Central memory CD8-positive, alpha-beta T cell (primary cell): Measurements from ENCODE around the gene DHDDS.
"Not testable (repeated sequence)": the region's sequence is repeated elsewhere in the genome, so short reads cannot be mapped to it uniquely, and the experiment has no call there.

Experiments
- ATAC-seq: fragments of 150-1000 bp; cut with Tn5 transposase; replicated peaks from 2 replicates; pipeline ENCODE4 v1.10.0; 2022; ENCODE audit warnings: mild to moderate bottlenecking, moderate FRiP score, moderate number of reproducible peaks; ENCODE audit not compliant: poor library complexity, severe bottlenecking; ENCODE audit errors: extremely low read depth
- DNase-seq, 2 donors: peaks; one replicate each; pipeline ENCODE4 v3.0.0; 2021; ENCODE audit warnings: low spot score in 2 of 2
- H3K27ac Mint-ChIP-seq: one replicate; pipeline ENCODE4 v1.8.0; 2022; ENCODE audit warnings: low read depth, mild to moderate bottlenecking, moderate library complexity, mixed read lengths
- H3K27me3 Mint-ChIP-seq: one replicate; pipeline ENCODE4 v1.8.0; 2022; ENCODE audit warnings: mixed read lengths
- H3K36me3 Mint-ChIP-seq: one replicate; pipeline ENCODE4 v1.8.0; 2022; ENCODE audit warnings: mild to moderate bottlenecking, moderate library complexity, mixed read lengths; ENCODE audit not compliant: insufficient read depth
- H3K4me1 Mint-ChIP-seq: one replicate; pipeline ENCODE4 v1.8.0; 2022; ENCODE audit warnings: mixed read lengths
- H3K4me3 Mint-ChIP-seq: one replicate; pipeline ENCODE4 v1.8.0; 2022; ENCODE audit warnings: mild to moderate bottlenecking, moderate library complexity, mixed read lengths
- H3K9me3 Mint-ChIP-seq: one replicate; pipeline ENCODE4 v1.8.0; 2022; ENCODE audit warnings: mixed read lengths

The DHDDS gene, protein sequence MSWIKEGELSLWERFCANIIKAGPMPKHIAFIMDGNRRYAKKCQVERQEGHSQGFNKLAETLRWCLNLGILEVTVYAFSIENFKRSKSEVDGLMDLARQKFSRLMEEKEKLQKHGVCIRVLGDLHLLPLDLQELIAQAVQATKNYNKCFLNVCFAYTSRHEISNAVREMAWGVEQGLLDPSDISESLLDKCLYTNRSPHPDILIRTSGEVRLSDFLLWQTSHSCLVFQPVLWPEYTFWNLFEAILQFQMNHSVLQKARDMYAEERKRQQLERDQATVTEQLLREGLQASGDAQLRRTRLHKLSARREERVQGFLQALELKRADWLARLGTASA

DNA sequence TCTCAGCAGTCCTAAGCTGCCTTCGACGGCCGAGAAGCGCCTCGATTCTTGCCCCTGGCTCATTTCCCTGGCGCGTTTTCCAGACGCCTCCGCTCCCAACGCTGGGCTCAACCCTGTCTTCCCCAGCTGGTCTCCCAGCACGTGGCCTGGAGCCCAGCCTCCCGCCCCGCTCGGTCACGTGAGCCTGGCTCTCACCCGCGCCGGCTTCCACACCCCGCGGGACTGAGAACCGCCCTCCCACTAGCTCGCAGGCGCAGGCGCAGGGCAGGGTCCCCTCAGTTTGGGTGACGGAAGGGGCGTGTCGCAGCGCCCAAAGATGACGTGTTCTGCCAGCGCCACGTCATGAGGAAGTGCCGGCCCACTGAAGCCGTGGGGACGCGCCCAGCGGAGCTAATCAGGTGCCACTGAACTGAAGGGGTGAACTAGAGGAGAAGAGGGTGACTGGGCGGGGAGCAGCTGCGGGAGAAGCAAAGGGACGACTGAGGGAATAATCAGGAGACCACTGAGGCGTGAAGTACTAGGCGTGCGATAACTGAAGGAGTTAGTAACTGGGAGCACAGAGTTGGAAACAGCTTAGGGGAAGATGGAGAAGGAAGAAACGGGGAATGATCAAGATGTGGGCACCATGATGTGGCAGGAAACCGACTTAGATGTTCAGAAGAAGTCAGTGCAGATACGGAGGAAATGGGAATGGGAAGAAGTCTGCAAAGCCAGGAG is at the start of gene DHDDS:
TSS of gene DHDDS (plus strand) at position 343 of the 717 bp plus-strand sequence. CDS start 625 bp downstream, outside the sequence.
- ATAC-seq, result peak; percentile 98
- peak within 1 kb of the TSS; percentile 96 for H3K27ac Mint-ChIP-seq
- DNase-seq, result peak; percentile 94 to 97
- no peaks in the 10 kb centered on the region for H3K9me3 Mint-ChIP-seq
- peaks cover 12% of the 10 kb centered on the region for H3K36me3 Mint-ChIP-seq
- H3K4me3 Mint-ChIP-seq, result peak within 1 kb of the TSS; percentile 90
- H3K4me1 Mint-ChIP-seq, result peaks cover 19% of the 10 kb centered on the region
- peaks cover 8% of the 10 kb centered on the region for H3K27me3 Mint-ChIP-seq

DNA sequence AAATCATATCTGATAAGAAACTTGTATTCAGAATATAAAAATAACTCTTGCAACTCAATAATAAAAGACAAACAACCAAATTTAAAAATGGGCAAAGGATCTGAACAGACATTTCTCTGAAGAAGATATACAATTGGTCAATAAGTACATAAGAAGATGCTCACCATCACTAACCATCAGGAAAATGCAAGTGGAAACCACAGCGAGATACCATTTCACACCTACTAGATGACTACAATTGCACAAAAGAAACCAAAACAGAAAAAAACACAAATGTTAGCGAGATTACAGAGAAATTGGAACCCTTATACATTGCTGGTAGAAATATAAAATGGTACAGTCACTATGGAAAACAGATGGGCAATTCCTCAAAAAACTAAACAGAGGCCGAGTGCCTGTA is 48.0 kb upstream of the DHDDS start:
- H3K4me1 Mint-ChIP-seq, result peaks cover 35% of the 10 kb centered on the region
- H3K4me3 Mint-ChIP-seq, result peak overlapping the region; percentile 60
- peaks cover 8% of the 10 kb centered on the region for H3K27me3 Mint-ChIP-seq
- DNase-seq, result no peak
- H3K9me3 Mint-ChIP-seq, result no peaks in the 10 kb centered on the region
- peaks cover 5% of the 10 kb centered on the region for H3K36me3 Mint-ChIP-seq
- ATAC-seq, result peak; percentile 58
- peak overlapping the region; percentile 24 for H3K27ac Mint-ChIP-seq

GRCh38 chr1:26385063-26385462 is 47.1 kb upstream of the DHDDS start:
- not testable (repeated sequence) for ATAC-seq, H3K9me3 Mint-ChIP-seq, H3K36me3 Mint-ChIP-seq, DNase-seq
- Mint-ChIP-seq H3K4me3 (peak overlapping the region; percentile 18), H3K27me3 (peaks cover 10% of the 10 kb centered on the region), H3K4me1 (peaks cover 35% of the 10 kb centered on the region), H3K27ac (peak overlapping the region; percentile 83)

DNA sequence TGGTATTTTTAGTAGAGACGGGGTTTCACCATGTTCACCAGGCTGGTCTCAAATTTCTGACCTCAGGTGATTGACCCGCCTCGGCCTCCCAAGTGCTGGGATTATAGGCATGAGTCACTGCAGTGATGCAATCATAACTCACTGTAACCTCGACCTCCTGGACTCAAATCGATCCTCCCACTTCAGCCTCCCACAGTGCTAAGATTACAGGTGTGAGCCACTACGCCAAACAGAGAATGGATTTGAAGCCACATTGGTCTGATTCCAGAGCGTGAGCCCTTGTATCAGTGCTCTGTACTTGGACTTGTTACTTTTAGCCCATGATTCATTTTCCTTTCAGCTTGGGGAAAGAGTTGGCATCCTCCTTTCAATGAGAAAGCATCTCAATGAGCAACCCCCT is 44.7 kb upstream of the DHDDS start:
- Mint-ChIP-seq H3K4me1 (peaks cover 42% of the 10 kb centered on the region), H3K27me3 (peaks cover 10% of the 10 kb centered on the region), H3K9me3 (no peaks in the 10 kb centered on the region), H3K27ac (no peak overlapping the region), H3K36me3 (peaks cover 2% of the 10 kb centered on the region), H3K4me3 (no peak overlapping the region)
- no peak for DNase-seq
- no peak for ATAC-seq

DNA sequence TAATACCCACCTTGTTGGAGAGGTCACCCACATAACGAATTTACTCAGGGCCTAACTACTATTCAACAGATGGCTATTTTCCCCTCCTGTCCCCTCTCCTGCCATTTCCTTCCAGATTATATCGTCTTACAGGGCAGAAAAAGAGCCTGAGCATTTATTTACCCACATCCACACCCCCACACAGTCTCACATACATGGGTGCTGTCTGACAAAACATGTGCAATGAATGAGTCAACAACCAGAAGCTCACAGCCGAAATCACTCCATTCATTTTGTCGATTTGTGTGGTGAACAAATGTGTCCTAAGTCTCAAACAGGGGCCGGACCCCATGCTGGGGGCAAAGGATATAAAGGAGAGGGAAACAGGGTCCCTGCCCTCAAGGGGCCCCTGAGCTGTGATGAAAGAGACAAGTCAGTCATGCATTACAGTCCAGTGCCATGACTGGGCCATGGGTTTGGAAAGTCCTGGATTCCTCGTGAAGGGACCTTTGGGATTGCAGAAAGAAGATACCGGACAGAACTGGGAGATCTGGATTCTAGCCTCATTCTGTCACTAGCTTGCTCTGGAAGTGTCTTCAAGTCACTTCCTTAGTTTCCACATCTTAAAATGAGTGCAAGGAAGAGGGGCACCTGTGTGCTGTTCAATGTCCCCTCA is 43.2 kb upstream of the DHDDS start:
- no peak for ATAC-seq
- no peak overlapping the region for H3K27ac Mint-ChIP-seq

DNA sequence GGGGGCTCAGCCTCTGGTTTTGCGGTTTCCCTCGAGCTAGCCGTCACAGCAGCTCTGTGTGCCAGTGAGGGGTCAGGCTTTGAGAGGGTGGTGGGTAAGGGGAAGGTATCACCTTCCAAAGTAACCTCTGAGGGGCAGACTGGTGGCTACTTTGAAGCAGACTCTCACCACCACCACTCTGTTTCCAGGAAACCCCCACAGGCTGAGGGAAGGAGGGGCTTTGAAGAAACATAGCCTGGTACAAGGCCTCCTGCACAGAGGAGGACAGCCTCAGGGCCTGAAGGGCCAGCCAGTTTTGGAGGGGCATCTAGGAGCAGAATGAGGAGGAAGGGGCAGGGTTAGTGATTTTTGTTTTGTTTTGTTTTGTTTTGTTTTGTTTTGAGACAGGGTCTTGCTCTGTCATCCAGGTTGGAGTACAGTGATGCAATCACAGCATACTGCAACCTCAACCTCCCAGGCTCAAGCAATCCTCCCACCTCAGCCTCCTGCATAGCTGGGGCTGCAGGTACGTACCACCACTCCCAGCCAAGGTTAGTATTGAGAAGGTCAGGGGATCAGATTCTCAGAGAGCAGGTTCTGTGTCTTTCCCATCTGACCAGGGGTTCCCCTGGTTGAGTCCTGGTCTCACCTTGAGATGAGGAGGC is 42.4 kb upstream of the DHDDS start:
- H3K9me3 Mint-ChIP-seq, result no peaks in the 10 kb centered on the region

More for the DNA sequence above, 43.2 kb upstream of the DHDDS start:
- H3K4me1 Mint-ChIP-seq, result peaks cover 41% of the 10 kb centered on the region
- no peak overlapping the region for H3K4me3 Mint-ChIP-seq
- H3K9me3 Mint-ChIP-seq, result no peaks in the 10 kb centered on the region
- H3K27me3 Mint-ChIP-seq, result peaks cover 10% of the 10 kb centered on the region
- no peak for DNase-seq
- peaks cover 2% of the 10 kb centered on the region for H3K36me3 Mint-ChIP-seq

GRCh38 chr1:26391450-26391849 is 40.7 kb upstream of the DHDDS start:
- Mint-ChIP-seq H3K36me3 (peaks cover 2% of the 10 kb centered on the region), H3K27me3 (peaks cover 10% of the 10 kb centered on the region), H3K27ac (peak overlapping the region; percentile 45), H3K4me3 (no peak overlapping the region), H3K4me1 (peaks cover 21% of the 10 kb centered on the region), H3K9me3 (no peaks in the 10 kb centered on the region)
- DNase-seq, result peak; percentile 30 to 32
- ATAC-seq, result peak; percentile 72

More for the DNA sequence above, 42.4 kb upstream of the DHDDS start:
- no peak overlapping the region for H3K27ac Mint-ChIP-seq
- peaks cover 2% of the 10 kb centered on the region for H3K36me3 Mint-ChIP-seq
- ATAC-seq, result no peak
- no peak overlapping the region for H3K4me3 Mint-ChIP-seq
- no peak for DNase-seq
- H3K27me3 Mint-ChIP-seq, result peaks cover 10% of the 10 kb centered on the region
- H3K4me1 Mint-ChIP-seq, result peaks cover 33% of the 10 kb centered on the region

DNA sequence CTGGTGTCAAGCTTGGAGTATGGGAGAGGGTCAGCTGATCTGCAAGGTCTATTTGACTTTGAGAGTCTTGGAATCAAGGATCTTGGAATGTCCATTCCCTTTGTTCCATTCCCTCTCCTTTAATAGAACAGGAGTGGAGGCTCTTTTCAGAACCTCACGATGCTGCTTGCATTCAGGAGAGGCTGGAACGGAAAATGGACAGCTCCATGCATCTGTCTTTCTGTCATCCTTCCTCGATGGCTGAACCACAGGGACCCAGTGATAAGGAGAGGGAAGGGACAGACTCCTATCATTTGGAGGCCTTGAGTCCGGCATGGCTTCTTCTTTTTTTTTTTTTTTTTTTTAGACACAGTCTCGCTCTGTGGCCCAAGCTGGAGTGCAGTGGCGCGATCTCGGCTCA is 36.4 kb upstream of the DHDDS start:
- Mint-ChIP-seq H3K9me3 (no peaks in the 10 kb centered on the region), H3K27ac (no peak overlapping the region), H3K4me3 (no peak overlapping the region), H3K27me3 (peaks cover 10% of the 10 kb centered on the region), H3K4me1 (peaks cover 11% of the 10 kb centered on the region), H3K36me3 (no peaks in the 10 kb centered on the region)
- DNase-seq (no peak), ATAC-seq (no peak)

GRCh38 chr1:26399034-26399433 is 33.1 kb upstream of the DHDDS start:
- no peak for ATAC-seq
- peaks cover 43% of the 10 kb centered on the region for H3K27me3 Mint-ChIP-seq
- no peak overlapping the region for H3K27ac Mint-ChIP-seq
- no peak for DNase-seq
- no peaks in the 10 kb centered on the region for H3K9me3 Mint-ChIP-seq
- no peaks in the 10 kb centered on the region for H3K4me1 Mint-ChIP-seq
- no peaks in the 10 kb centered on the region for H3K36me3 Mint-ChIP-seq
- no peak overlapping the region for H3K4me3 Mint-ChIP-seq

DNA sequence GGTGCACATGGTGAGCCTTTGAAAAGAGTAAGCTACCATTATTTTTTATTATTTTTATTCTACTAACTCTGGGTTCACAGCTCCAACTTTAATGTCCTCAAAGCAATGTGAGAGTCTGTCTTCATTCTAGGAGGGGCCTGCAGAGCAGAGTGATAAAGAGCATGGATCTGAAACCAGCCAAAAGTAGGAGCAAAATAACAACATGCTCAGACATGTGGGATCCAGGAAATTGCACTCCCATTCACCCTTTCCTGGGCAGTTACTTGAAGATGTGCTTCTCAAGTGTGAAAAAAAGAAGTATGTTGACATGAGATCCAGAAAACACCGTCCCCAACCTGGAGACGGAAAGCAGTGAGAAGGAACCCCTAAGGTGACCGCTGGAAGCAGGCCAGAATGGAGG is 30.2 kb upstream of the DHDDS start:
- DNase-seq (no peak), ATAC-seq (no peak)
- no peak overlapping the region for H3K27ac Mint-ChIP-seq
- peaks cover 58% of the 10 kb centered on the region for H3K27me3 Mint-ChIP-seq
- H3K9me3 Mint-ChIP-seq, result no peaks in the 10 kb centered on the region
- H3K4me1 Mint-ChIP-seq, result no peaks in the 10 kb centered on the region
- H3K36me3 Mint-ChIP-seq, result no peaks in the 10 kb centered on the region
- H3K4me3 Mint-ChIP-seq, result no peak overlapping the region

DNA sequence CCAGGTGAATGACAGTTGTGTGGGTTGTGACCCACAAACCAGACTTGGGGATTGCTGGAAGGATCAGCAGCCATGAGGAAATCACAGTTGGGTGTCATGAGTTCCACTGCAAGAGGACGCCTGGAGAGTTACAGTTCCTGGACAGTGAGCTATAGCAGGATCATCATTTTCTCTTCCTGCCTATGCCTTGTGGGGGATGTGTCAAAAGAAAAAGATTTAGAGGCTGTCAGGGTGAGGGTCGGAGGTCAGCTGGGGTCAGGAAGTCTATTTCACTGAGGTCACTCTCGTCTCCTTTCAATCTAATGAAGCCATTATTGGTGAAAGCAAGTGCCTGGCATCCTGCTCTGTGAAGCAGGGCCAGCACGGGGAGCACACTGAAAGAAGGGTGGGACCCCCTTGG is 28.5 kb upstream of the DHDDS start:
- Mint-ChIP-seq H3K9me3 (no peaks in the 10 kb centered on the region), H3K27ac (no peak overlapping the region), H3K4me1 (peaks cover 3% of the 10 kb centered on the region), H3K4me3 (no peak overlapping the region), H3K27me3 (peaks cover 65% of the 10 kb centered on the region), H3K36me3 (peaks cover 4% of the 10 kb centered on the region)
- ATAC-seq, result no peak
- no peak for DNase-seq

- no peak for DNase-seq
- ATAC-seq, result no peak
- Mint-ChIP-seq H3K36me3 (peaks cover 4% of the 10 kb centered on the region), H3K27me3 (peaks cover 74% of the 10 kb centered on the region), H3K27ac (no peak overlapping the region), H3K4me3 (no peak overlapping the region), H3K9me3 (no peaks in the 10 kb centered on the region), H3K4me1 (peaks cover 13% of the 10 kb centered on the region)
These were observed 27.5 kb upstream of the DHDDS start for GRCh38 chr1:26404641-26405040.
